HG02678 (cell line): ENCODE data around the gene RALGAPA2.

ENCODE experiments used
- ATAC-seq: cut with Tn5 transposase; IDR thresholded peaks from one replicate; pipeline ENCODE4 v1.9.1; 2021; ENCODE audit warnings: mild to moderate bottlenecking, moderate library complexity; ENCODE audit not compliant: unreplicated experiment

The RALGAPA2 gene

GRCh38 chr20:20687319-20687718 is 25.1 kb downstream of the RALGAPA2 start:
- no peak for ATAC-seq

- ATAC-seq, result no peak
These were observed 26.8 kb downstream of the RALGAPA2 start for GRCh38 chr20:20685635-20686034.

DNA sequence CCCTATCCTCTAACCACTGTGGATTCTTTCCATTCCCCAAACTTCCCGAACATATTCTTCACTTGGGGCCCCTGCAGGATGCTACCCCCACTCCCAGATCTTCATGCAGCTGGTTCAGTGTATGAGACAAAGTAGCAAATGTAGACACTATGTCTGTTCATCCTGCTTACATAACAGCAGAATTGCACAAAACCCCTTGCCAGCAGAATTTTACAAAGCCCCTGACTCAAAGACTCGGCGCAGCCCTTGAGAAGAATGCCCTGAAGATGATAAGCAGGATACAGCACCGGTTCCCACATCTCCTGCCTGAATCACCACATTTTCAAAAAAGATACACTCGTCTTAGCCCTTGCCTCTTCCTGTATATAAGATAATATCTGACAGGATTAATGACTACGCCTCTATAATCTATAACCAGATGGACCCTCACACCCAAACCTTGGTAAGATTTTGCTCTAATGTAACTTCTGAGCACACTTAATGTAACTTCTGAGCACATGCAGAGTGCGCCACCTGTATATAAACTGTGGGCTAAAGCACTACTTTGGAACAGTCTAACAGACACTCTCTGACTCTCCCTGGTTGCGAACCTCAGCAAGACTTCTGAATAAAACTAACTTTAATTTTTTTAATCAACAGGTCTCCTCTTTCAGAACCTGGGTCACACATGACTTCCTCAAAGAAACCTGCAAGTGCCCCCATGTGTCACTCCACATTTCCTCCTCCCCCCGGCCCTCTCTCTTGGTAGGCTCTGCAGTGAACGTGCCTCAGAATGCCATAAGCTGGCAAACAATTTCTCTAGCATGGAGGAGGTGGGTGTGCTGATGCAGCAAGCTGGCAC is 28.7 kb downstream of the RALGAPA2 start:
- ATAC-seq, result no peak

GRCh38 chr20:20683020-20683419 is 29.4 kb downstream of the RALGAPA2 start:
- no peak for ATAC-seq

- peak; percentile 49 for ATAC-seq
These were observed 31.4 kb downstream of the RALGAPA2 start for GRCh38 chr20:20680991-20681508.

DNA sequence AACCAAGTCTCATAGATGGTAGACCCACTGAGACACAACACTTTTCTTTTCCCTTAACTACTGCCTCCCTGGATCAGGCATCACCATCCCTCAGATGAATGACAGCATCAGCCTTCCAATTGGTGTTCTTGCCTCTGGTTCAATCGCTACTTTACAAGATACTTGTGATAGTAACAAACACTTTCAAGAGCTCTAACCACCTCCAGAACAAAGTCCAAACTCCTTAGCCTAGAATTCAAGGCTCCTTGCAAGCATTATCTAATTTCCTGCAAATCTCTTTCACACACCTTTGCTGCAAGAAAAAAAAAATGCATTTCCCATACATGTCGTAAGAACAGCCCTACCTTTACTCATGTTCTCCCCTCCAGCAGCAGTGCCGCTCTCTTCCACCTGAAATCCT is 33.1 kb downstream of the RALGAPA2 start:
- no peak for ATAC-seq

GRCh38 chr20:20677186-20677585 is 35.3 kb downstream of the RALGAPA2 start:
- ATAC-seq, result no peak

- peak; percentile 98 for ATAC-seq
These were observed 43.8 kb downstream of the RALGAPA2 start for GRCh38 chr20:20668639-20669038.

DNA sequence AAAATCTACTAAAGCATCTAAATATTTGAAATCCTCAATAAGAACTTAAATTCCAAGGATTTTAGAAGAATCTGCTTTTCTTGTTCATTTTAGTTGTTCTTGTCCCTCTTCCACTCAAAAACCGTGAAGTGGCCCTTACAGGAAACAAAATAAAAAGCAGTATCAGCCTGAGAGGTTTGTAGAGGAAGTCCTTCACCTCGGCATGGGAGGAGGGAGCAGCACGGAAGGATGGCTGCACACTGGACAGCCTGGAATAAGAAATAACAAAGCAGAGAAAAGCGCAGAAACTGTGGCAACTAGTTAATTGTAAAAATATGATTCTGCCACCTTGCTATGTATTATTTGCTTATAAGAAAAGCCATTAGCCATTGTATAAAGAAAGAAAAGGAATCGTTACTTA is 46.1 kb downstream of the RALGAPA2 start:
- no peak for ATAC-seq

DNA sequence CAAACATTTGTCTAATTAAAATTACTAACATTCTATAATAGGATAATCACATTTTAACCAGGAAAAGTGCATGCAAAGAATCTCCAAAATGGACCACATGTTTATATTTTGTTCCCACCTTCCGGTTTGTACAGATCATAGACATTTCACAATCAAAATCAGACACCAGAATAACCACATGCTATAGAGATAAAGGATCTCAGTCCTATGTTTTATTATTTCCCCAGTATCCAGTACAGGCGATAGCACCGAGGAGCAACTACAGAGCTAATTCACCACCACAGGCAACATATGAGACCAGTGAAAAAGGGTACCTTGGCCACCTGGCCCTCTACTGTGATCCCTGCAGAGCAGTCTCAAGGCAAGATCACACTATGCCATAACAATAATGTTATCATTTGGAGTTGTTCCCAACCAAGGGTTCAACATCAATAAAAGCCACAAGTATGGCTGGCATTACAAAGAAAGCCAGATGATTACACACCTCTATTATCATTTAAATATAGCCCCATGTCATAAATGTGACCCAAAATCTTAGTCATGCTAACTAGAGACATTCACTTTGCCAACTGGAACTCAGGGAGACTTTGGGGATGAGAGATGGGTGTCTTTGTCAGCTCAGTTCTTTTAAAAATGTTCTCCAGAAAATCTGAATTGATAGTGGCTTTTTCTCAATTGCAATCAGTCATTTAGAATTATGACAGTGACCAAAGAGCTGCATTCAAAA is 46.7 kb downstream of the RALGAPA2 start:
- ATAC-seq, result no peak

GRCh38 chr20:20664795-20665589 is 47.5 kb downstream of the RALGAPA2 start:
- peak; percentile 53 for ATAC-seq

DNA sequence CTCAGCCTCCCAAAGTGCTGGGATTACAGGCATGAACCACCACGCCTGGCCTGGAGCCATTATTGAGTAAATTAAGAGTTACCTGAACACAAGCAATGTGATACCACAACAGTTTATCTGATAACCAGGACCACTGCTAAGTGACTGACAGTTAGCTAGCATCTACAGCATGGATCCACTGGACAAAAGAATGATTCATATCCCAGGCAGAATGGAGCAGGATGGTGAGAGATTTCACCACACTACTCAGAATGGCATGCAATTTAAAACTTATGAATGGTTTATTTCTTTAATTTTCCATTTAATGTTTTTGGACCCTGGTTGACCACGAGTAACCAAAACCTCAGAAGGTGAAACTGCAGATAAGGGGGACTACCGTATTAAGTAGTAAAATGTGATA is 48.6 kb downstream of the RALGAPA2 start:
- ATAC-seq, result no peak

DNA sequence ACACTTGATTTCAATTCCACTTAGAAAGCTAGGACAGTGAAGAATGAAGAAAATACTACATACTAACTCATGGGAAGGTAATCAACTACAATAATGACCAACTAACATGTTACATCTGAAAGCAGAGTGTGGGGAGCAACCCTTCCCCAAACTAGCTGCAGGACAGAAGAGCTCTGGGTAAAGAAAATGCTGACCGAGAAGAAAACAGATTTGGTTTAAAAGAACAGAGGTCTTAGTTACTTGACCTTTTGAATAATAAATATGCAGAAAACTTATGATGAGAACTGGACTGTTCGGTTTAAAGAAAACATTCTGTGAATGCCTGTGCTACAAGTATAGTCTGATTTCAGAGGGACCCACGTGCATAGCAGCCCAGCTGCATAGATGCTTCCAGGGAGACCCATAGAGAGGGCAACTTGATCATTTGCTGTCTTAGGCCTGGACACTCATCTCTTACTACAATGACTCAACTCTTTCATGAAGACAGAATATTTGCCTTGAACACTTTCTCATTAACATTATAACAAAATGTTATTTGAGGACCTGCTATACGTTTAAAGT is 53.5 kb downstream of the RALGAPA2 start:
- no peak for ATAC-seq

DNA sequence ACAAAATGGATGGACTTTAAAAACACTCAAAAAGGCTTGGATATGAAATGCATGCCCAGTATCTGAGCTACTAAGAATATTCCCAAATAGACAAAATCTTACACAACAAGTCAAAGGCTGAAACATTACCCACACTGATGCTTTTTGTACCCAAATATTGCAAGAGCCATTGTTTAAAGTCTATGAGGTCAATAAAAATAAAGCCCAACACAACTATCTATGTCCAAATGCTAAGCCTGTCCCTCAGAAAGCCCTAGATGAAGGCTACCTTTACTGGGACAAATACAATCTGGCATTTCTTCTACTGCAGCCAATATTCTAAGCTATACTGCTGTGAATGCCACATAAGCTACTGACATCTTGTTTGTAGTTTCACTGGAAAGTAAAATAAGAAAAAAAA is 54.3 kb downstream of the RALGAPA2 start:
- no peak for ATAC-seq

DNA sequence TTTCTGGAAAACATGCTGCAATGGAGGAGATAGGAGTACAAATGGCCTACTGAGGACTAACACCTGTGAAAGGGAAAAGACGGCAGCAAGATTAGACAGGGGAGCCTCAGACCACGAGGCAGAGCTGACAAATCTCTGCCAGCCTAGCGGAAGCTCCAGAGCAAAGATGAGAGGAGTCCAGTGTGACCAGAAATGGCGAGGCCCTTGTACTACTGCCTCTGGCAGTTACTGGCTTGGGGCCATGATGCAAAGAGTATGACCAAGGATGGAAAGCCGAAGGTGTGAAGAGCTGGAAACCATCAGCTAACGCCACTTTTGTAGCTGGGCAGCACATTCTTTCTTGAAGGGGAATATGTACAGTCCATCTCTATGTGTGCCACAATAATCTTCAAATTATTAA is 55.4 kb downstream of the RALGAPA2 start:
- ATAC-seq, result no peak

DNA sequence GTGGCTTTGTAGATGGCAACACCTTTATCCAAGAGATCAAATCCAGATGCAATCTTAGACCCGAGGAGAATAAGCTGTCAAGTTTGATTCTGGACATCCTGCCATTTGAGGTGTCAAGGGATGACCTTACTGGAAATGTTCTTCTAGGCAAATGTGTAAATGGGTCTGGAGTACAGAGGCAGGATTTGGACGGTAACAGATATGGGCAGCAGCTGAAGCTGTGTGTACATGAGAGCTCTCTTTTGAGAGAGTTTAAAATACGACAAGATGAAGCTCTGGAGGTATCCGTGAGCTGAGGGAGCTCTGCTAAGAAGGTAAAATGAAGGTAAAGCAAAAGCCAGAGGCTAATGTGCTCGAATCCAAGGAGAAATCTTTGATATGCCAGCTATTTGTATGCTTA is 56.6 kb downstream of the RALGAPA2 start:
- no peak for ATAC-seq

GRCh38 chr20:20649945-20650344 is 62.5 kb downstream of the RALGAPA2 start:
- ATAC-seq, result no peak

- no peak for ATAC-seq
These were observed 68.5 kb downstream of the RALGAPA2 start for GRCh38 chr20:20643927-20644326.

GRCh38 chr20:20641783-20642182 is 70.7 kb downstream of the RALGAPA2 start:
- ATAC-seq, result no peak

DNA sequence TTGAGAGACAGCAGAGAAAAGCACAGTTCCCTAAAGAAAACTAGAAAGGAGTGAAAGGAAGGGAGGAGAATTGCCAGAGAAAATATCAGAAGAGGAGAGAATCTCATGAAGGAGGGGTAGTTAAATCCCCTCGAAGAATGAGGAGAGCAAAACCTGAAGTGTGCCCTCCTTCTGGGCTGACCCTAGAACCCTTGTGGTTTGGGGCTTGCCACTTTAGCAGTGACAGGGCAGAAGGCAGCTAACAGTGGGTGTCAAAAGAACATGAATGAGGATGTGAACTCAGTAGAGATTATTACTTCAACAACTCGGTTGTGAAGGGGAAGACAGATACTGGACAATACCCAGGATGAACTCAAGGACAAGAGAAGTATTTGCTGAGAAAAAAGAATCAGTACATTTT is 73.6 kb downstream of the RALGAPA2 start:
- ATAC-seq, result no peak
